OCI-LY1 (cell line): ENCODE measurements around the gene IKZF1.

Experiments used
- EZH2 ChIP-seq: fragments of 200-600 bp; sonication (generic), shearing (Covaris generic); IDR thresholded peaks from 2 replicates; pipeline ENCODE4 v1.8.0; 2017; ENCODE audit warnings: borderline replicate concordance, mixed run types, mild to moderate bottlenecking, antibody characterized with exemption, low read length, moderate library complexity, mixed read lengths
- TF ChIP-seq, protein P1 (sequence below): fragments of 200-600 bp; sonication (generic), shearing (Covaris generic); IDR thresholded peaks from 2 replicates; pipeline ENCODE4 v1.5.1; 2017; ENCODE audit warnings: mild to moderate bottlenecking, antibody characterized with exemption, low read length, moderate library complexity, mixed read lengths

GRCh38 chr7:50310361-50310760 is 5.8 kb downstream of the IKZF1 start:
- TF ChIP-seq, protein P1, sequence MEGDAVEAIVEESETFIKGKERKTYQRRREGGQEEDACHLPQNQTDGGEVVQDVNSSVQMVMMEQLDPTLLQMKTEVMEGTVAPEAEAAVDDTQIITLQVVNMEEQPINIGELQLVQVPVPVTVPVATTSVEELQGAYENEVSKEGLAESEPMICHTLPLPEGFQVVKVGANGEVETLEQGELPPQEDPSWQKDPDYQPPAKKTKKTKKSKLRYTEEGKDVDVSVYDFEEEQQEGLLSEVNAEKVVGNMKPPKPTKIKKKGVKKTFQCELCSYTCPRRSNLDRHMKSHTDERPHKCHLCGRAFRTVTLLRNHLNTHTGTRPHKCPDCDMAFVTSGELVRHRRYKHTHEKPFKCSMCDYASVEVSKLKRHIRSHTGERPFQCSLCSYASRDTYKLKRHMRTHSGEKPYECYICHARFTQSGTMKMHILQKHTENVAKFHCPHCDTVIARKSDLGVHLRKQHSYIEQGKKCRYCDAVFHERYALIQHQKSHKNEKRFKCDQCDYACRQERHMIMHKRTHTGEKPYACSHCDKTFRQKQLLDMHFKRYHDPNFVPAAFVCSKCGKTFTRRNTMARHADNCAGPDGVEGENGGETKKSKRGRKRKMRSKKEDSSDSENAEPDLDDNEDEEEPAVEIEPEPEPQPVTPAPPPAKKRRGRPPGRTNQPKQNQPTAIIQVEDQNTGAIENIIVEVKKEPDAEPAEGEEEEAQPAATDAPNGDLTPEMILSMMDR: no peak
- TF ChIP-seq EZH2: no peak
